HG02678 (cell line): Measurements from ENCODE around the gene DOCK2.
"Not testable (repeated sequence)": the region's sequence is repeated elsewhere in the genome, so short reads cannot be mapped to it uniquely, and the experiment has no call there.

Experiments used
- ATAC-seq: cut with Tn5 transposase; IDR thresholded peaks from one replicate; pipeline ENCODE4 v1.9.1; 2021; ENCODE audit warnings: mild to moderate bottlenecking, moderate library complexity; ENCODE audit not compliant: unreplicated experiment

DOCK2 gene

DNA sequence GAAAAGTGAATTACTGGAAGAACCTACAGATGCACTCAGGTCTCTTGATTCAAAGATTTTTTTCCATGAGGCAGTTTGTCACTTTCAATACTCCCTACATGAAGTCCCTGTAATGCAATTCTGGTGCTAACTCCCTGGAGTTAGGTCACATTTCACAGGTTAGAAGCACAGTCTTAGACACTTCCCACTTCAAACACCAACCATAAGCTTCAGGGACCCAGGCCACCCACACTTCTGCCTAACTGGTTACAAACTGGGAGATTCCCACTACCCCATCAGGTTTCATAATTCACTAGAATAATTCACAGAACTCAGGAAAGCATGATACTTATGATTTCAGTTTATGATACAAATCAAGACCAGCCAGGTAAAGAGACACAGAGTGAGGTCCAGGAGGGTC lies 439.7 kb downstream of the DOCK2 start:
- no peak for ATAC-seq

DNA sequence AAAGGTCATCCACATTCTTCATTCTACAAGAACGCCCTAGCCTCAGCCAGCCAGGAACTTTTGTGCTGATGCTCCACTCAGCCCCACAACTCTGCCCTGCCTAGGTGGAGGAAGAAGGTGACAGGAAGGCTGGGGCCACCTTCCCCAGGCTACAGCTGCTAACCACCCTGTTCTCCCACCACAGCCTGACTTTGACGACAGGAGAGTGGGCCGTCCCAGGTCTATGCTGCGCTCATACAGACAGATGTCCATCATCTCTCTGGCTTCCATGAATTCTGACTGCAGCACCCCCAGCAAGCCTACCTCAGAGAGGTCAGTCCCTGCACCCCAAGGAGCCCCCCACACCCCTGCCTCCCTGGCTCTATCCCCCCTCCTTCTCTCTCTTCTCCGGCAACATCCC lies 440.5 kb downstream of the DOCK2 start:
- no peak for ATAC-seq

DNA sequence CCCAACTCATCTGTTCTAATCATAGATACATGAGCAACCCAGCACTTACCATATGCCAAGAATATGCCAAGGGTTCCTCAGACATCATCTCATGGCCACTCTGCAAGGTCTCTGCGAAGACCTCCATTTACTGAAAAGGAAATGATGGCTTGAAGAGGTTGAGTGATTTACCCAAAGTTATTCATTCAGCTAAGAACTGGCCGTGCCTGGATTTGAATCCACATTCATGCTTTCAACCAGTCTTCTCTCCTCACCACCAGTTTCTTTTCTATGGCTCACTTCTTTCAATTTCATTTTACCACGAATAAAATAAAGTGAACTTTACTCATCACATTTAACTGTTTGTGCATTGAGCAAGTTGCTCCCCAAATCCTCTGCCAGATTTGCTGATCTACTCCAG lies 441.4 kb downstream of the DOCK2 start:
- ATAC-seq: no peak

DNA sequence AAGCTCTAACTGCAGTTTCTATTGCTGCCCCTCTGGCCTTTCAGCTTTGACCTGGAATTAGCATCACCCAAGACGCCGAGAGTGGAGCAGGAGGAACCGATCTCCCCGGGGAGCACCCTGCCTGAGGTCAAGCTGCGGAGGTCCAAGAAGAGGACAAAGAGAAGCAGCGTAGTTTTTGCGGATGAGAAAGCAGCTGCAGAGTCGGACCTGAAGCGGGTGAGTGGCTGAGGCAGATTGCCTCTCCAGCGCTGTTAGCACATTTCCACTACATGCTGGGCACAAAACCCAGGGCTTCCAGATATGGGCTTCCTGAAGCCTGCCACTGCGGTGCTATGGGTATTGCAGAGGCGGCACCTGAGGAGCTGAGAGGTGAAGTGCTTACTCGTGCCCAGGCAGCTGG lies 441.9 kb downstream of the DOCK2 start:
- ATAC-seq: no peak

DNA sequence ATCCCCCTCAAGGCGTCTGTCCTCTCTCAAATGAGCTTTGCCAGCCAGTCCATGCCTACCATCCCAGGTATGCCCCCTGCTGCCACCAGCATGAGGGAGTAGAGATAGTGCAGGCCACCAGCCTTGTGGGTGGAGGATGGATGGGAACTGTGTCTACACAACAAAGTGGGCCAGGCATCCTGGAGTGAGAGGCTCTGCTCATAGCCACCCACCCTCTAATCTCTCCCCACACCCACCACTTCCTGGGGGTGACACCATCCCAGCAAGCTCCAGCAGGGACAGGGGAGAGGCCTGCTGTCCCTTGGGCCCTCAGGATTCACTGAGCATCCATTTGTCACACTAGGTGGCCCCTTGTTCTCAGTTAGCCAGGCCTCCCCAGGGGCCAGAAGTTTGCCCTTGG lies 443.1 kb downstream of the DOCK2 start:
- no peak for ATAC-seq

DNA sequence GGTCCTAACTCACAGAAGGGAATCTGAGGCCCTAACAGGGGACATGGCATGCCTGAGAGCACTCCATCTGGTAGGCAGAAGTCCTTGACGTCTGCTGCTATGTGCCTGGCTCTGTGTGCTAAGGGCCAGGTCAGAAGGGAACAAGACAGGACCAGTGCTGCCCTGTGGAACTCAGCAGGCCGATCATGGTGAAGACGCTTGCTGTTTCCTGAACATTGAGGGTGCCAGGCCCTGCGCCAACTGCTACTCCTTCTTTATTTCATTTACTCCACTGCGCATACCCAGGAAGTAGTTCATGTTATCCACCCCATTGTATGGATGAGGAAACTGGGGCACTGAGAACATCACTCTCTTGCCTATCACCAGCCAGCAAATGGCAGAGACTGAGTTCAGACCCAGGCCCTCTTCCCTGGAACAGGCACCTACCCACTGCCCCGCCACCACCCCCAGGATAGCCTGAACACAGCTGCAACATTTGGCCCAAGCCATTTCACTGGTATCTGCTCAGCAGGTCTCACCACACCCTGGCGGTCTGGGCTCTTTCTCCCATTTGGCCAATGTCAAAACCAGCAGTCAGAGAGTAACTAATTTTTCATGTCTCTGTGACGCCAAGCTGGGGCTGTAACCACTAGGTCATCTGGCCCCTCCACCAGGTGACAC lies 443.8 kb downstream of the DOCK2 start:
- no peak for ATAC-seq

DNA sequence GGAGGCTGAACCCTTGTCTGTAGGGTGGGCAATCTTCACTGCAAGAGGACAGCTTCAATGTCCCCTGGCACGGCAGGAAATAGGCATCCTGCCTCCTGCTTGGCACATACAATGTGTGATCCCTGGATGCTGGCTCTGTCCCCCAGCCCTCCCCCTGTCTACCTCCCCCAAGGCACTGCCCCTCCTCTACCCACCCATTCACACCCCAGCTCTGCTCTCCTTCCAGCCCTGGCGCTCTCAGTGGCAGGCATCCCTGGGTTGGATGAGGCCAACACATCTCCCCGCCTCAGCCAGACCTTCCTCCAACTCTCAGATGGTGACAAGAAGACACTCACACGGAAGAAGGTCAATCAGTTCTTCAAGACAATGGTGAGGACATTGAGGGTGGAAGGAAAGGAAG lies 444.5 kb downstream of the DOCK2 start:
- no peak for ATAC-seq

DNA sequence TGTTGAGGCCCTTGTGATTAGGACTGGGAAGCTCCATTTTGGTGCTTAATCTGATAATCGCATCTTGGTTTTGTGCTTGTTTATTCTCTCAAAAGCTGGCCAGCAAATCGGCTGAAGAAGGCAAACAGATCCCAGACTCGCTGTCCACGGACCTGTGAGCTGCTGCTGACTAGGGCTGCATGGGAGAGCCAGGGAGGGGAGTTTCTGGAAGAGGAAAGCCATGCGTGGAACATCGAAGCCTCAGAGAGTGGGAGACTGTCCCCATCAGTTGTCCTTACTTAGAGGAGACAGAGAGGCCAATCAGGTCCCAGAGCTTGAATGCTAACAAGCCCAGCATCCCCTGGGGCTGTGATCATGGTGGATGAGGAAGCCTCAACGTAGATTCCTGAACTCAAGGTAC lies 445.6 kb downstream of the DOCK2 start:
- no peak for ATAC-seq

DNA sequence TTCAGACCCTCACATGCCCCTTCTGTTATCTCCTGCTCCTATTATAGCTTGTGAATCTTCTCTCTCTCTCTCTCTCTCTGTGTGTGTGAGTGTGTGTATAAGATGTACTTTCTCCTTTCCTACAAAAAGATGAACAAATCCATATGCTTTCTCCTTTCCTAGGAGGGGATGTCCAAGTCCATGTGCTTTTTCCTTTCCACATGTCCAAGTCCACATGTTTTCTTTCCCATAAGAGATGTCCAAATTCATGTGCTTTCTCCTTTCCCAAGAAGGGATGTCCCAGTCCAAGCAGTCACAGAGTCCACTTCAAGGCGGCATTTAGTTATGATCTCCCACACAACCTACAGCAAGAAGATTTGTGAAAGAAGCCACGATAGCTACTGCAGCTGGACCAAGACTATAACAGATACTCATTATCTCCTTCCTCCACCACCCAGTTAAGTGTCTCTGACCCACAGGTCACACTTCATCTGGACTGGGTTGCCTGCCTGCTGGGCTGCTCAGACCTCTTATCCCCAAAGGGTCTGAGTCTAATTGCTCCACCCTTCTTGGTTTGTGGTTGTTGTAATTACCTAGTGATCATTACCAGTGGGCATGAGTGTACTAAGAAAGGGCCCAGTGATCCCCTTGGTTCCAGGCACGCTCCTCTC lies 450.2 kb downstream of the DOCK2 start:
- ATAC-seq: no peak

DNA sequence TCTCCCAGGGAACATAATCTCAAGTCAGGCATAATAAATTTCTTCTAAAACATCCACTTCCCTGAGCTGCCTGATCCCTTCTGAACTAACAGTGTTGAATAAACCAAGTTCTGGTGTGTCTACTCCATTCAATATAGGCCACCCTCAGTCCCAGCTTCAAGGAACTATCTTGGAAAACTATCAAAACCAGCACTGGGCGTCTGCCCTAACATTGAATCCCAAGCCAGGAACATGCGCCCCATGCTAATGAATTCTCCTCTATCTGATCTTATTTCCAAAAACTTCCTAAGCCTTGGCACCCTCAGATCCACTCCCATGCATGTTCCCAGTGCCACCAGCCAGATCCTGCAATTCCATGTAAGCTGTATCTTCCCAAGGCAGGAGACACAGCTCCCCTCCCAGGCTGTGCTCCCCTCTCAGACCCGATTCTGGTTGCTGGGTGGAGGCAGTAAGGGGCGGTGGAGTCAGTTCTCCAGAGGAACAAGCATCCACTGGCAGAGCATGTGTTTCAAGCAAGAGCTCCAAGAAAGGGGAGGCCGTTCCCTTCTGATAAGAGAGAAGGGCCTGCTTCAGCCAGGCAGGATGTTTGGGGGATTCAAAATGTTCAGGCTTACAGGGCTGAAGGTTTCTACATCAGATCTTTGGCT lies 455.5 kb downstream of the DOCK2 start:
- no peak for ATAC-seq

DNA sequence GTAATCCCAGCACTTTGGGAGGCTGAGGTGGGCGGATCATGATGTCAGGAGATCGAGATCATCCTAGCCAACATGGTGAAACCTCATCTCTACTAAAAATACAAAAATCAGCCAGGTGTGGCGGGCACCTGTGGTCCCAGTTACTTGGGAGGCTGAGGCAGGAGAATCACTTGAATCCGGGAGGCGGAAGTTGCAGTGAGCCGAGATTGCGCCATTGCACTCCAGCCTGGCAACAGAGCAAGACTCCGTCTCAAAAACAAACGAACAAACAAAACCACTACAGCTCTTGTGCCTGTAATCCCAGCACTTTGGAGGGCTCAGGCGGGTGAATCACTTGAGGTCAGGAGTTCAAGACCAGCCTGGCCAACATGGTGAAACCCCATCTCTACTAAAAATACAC lies 457.3 kb downstream of the DOCK2 start:
- not testable (repeated sequence) for ATAC-seq

DNA sequence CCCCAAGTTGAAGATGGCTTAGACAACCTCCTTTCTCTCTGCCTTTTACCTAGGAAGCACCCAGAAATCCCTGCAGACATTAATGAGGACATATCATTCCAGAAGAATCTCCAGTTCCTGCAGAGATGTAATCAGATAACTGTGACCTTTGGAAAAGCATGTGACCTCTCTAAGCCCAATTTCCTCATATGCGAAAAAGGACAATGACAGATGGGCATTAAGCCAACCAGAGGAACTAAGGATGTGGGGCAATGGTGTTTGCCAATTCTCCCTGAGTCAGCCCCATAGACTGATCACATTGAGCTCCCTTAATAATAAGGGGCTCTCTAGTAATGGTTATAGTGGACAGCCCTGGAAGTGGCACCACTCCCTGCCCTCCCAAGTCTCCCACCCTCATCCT lies 458.6 kb downstream of the DOCK2 start:
- ATAC-seq: no peak

DNA sequence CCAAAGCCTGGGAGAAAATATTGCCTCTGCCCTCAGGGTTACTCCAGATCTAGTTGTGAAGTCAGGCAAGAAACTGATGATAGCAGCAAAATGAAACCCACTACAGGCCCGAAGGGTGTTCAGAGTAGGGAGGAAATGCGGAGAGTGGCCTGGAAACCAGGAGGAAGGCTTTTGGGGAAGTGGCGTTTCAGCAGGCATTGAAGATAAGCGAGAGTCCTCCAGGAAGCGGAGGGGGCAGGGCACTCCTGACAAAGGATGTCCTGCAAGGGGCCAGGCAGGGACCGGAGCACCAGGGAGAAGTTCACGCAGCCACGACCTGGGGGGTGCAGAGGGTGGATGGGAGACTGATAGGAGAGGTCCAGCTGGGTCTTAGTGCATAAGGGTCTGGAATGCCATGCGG lies 460.9 kb downstream of the DOCK2 start:
- ATAC-seq: no peak

DNA sequence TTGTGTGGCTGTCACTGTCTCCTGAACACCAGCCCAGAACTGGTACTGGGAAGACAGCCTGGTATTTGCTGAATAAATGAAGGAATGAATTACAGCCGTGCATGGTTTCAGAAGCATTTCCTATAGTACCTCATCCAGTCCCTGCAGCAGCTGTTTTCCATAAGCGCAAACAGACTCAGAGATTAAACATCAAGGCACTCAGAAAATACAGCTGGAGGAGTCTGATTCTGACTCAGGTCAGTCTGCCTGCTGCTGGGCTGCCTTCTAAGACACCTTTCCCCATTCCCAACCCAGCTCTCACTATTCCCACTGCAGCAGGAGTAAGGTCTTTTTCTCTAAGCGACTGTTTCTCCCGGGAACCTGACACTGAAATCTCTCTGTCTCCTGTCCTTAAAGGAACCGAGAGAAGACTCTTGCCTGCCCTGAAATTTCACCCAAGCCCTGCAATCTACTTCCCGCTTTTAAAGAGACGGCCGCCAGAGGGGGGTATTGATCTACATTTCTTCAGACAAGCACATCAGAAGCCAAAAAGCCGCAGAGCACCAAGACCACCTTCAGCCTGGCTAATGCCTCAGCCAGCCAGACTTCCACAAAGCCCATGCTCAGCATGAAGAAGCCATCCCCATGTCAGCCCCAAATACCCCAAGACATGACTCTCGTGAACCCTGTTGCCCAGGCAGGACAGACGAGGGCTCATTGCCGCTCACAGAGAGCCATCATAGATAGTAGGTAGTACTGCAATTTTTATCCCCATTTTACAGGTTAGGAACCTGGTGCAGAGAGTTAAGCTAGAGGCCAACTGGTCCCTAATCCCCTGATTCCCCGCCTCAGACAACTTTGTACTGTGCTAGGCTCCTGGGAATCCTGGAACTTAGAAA lies 463.2 kb downstream of the DOCK2 start:
- ATAC-seq: no peak

DNA sequence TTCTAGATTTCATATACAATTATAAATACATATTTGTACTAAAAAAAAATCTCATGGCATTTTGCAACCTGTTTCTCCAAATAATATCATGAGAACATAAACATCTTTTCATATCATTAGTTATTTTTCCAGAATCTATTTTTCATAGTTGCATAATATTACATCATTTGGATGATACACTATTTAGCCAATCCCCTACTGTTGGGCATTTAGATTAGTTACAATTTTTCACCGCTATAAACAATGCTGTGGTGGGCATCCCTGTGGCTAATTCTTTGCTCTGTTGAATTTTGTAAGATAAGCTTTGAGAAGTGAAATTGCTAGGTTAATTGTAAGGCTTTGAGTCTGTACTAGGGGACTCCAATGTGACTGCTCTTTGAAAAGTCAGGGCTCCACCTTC lies 466.4 kb downstream of the DOCK2 start:
- no peak for ATAC-seq

DNA sequence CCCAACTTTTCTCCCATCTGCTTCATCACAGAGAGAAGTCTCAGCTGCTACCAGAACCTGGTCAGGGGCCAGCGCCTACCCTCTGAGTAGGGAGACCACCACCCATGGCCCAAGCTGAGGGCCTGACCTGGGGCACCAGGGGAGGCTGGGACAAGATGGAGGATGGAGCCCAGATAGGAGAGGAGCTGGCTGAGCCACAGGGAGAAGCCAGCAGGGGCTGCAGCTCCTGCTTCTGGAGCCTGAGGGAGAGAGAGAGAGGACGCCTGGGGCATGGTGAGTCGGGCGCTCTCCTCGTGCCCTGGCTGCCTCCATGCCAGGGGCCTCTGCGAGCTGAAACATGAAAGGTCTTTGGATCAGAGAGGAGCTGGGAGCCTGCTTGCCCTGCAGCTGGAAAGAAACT lies 467.2 kb downstream of the DOCK2 start:
- no peak for ATAC-seq

DNA sequence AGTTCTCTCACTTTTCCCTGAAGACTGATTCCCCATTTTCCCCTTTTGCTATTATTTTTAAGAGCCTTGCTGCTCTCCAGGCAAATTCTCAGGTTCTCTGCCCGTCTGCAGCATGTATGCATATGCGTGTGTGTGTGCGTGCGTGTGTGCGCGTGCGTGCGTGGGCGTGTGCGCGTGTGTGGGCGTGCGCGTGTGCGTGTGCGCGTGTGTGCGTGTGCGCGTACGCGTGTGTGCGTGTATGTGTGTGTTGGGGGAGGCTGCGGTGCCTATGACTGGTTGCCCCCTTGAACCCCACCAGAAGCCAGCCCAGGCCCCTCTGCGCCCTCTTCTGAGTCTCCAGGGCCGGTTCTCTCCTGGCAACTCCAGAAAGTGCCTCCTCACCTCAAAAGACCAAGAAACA lies 467.6 kb downstream of the DOCK2 start:
- no peak for ATAC-seq

DNA sequence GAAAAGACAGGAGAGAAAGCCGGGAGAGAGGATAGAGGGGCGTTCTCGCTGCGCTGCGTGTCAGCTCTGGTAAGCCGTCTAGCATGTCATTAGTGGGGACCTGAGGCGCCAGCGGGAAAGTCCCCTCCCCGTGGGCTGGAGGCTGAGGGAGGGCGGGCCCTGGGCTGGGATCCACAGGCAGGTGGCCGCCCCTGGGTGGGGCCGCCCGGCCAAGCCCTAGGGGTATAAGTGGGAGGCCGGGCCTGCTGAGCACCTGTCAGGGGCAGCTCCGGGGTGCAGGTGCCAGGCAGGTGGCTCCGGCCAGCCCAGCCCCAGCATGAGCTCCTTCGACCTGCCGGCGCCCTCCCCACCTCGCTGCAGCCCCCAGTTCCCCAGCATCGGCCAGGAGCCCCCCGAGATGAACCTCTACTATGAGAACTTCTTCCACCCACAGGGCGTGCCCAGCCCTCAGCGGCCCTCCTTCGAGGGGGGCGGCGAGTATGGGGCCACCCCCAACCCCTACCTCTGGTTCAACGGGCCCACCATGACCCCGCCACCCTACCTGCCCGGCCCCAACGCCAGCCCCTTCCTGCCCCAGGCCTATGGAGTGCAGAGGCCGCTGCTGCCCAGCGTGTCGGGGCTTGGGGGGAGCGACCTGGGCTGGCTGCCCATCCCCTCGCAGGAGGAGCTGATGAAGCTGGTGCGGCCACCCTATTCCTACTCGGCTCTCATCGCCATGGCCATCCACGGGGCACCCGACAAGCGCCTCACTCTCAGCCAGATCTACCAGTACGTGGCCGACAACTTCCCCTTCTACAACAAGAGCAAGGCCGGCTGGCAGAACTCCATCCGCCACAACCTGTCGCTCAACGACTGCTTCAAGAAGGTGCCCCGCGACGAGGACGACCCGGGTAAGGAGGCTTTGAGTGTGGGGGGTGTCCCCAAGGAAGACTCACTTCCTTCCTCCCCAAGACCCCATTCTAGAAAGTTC lies 468.9 kb downstream of the DOCK2 start, which contains the start of gene FOXI1:
Gene FOXI1 (plus strand): TSS at position 256 of the 970 bp plus-strand sequence. CDS start 61 bp downstream, at position 317.
- ATAC-seq: no peak

DNA sequence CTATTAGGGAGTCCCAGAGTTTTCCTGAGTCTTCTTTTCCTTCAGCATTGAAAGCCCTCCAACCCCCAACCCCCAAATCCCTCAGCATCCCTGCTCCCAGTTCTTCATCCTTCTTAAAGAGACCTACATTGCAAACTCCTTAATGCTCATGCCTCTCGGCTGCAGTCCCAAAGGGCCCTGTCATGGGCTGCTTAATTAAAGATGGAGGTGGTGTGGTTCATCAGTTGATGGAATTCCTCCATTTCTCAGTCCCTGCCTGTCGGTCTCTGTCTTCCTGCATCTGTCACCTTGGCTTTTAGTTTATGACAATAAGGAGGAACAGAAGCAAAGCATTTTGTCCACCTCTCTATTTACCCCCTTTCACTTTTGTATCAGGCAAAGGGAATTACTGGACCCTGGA lies 470.6 kb downstream of the DOCK2 start:
- ATAC-seq: no peak

DNA sequence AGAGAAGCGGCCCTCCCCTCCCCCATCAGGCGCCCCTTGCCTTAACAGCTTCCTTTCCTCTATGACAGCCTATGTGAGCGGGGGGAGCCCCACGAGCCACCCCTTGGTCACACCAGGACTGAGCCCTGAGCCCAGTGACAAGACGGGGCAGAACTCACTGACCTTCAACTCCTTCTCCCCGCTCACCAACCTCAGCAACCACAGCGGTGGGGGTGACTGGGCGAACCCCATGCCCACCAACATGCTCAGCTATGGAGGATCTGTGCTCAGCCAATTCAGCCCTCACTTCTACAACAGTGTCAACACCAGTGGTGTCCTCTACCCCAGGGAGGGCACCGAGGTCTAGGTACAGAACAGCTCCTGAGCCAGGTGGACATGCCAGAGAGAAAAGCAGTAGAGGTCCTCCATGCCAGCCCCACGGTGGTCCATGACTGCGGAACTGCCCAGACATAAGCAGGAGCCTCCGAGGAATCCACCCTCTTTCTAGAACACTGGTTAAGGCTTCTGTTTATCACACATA lies 471.3 kb downstream of the DOCK2 start:
- no peak for ATAC-seq
